Measurements from ENCODE around the gene GNL1.
"Not testable (repeated sequence)": the region's sequence is repeated elsewhere in the genome, so short reads cannot be mapped to it uniquely, and the experiment has no call there.

- TF ChIP-seq CTCF (conservative IDR thresholded peaks at IDR 0.05; ENCODE audit: low read depth, low read length); EZH2 (IDR thresholded peaks at IDR 0.05; ENCODE audit: low read length, unreplicated experiment); EZH2phosphoT487 (IDR thresholded peaks at IDR 0.05; ENCODE audit: borderline replicate concordance, low read length): not testable (repeated sequence)
Observed at GRCh38 chr6:30497261-30497599, 59.1 kb downstream of the GNL1 start.
